Tibial nerve (tissue), 4 donors: Measurements from ENCODE around the gene ADAMTSL1. TPM values are rescaled to one million over a fixed set of nuclear protein-coding genes. Genes with fewer than 3 reads are reported as not detected.

Experiments
- DNase-seq, 2 donors: peaks; one replicate each; pipeline ENCODE4 v3.0.0-alpha.2; 2019; ENCODE audit warnings: low spot score in 2 of 2
- H3K27ac ChIP-seq, 4 donors: fragments of 200-600 bp; sonication (generic) in 3 of 4; one replicate each; pipeline ENCODE4 v1.5.1; 2017 to 2019; ENCODE audit warnings: mild to moderate bottlenecking in 1 of 4
- H3K27me3 ChIP-seq, 2 donors: fragments of 200-600 bp; sonication (generic) in 1 of 2; one replicate each; pipeline versions ENCODE4 v1.5.1 to v1.6.0; 2017 to 2019
- H3K36me3 ChIP-seq, 3 donors: fragments of 200-600 bp; sonication (generic); one replicate each; pipeline ENCODE4 v1.5.1; 2018 to 2019
- H3K4me1 ChIP-seq, 4 donors: fragments of 200-600 bp; sonication (generic) in 3 of 4; one replicate each; pipeline ENCODE4 v1.5.1; 2017 to 2019
- H3K4me3 ChIP-seq, 4 donors: fragments of 200-600 bp; sonication (generic) in 3 of 4; one replicate each; pipeline ENCODE4 v1.5.1; 2017 to 2019; ENCODE audit warnings: mild to moderate bottlenecking in 1 of 4, moderate library complexity in 1 of 4
- H3K9me3 ChIP-seq, 4 donors: fragments of 200-600 bp; sonication (generic) in 3 of 4; one replicate each; pipeline ENCODE4 v1.5.1; 2017 to 2019
- CTCF ChIP-seq, 5 experiments: fragments of 200-600 bp in 3 of 5; fragments of 450-650 bp in 2 of 5; sonication (generic) in 3 of 5; IDR thresholded peaks; one replicate each; pipeline ENCODE4 v1.5.1; 2016 to 2019; ENCODE audit warnings: antibody characterized with exemption in 5 of 5, mild to moderate bottlenecking in 3 of 5, moderate library complexity in 2 of 5
- EP300 ChIP-seq, 2 donors: sonication (generic); formaldehyde crosslinking; IDR thresholded peaks; one replicate each; pipeline ENCODE4 v1.6.1; 2017; ENCODE audit warnings: antibody characterized with exemption in 2 of 2, mild to moderate bottlenecking in 1 of 2
- POLR2A ChIP-seq, 2 donors: fragments of 450-650 bp; IDR thresholded peaks; one replicate each; pipeline ENCODE4 v1.6.1; 2017; ENCODE audit warnings: antibody characterized with exemption in 2 of 2, mild to moderate bottlenecking in 2 of 2, moderate library complexity in 2 of 2
- WGBS, 2 donors: methylation state at CpG; one replicate each; pipeline ENCODE4 v1.1.5; 2018; 5-methylcytosine and 5-hydroxymethylcytosine counted together
- total RNA-seq, 4 donors: library from RNA; depleted of rRNA; stranded (reverse); fragments of >200 nt; gene quantifications; one replicate each; pipeline ENCODE4 v1.1.0, GENCODE V29; 2016

Gene ADAMTSL1
- total RNA-seq, 4 donors from 2014 or later, result 11.9 to 27.1 (median 21.3) TPM

GRCh38 chr9:18730241-18730640, 256.3 kb downstream of the ADAMTSL1 start:
- WGBS, 2 donors, result 72 to 74% methylated on average over 3 of the region's 3 CpGs
- no peak for TF ChIP-seq EP300 (IDR thresholded peaks at IDR 0.05)
- no peak for TF ChIP-seq CTCF (IDR thresholded peaks at IDR 0.05)

GRCh38 chr9:18739127-18739526, 265.2 kb downstream of the ADAMTSL1 start:
- H3K4me1 ChIP-seq, result peaks cover 0 to 21% (median 0%) of the 10 kb centered on the region in 4 donors
- H3K36me3 ChIP-seq, result no peaks in the 10 kb centered on the region
- H3K9me3 ChIP-seq, result no peaks in the 10 kb centered on the region
- no peak for DNase-seq
- no peak for TF ChIP-seq EP300 (IDR thresholded peaks at IDR 0.05)
- TF ChIP-seq POLR2A (IDR thresholded peaks at IDR 0.05), result no peak
- no peak for TF ChIP-seq CTCF (IDR thresholded peaks at IDR 0.05)
- H3K4me3 ChIP-seq, result no peak overlapping the region
- H3K27me3 ChIP-seq, result no peaks in the 10 kb centered on the region
- H3K27ac ChIP-seq, result no peak overlapping the region

More at GRCh38 chr9:18730241-18730640, 256.3 kb downstream of the ADAMTSL1 start:
- H3K4me3 ChIP-seq, result no peak overlapping the region
- H3K27me3 ChIP-seq, result no peaks in the 10 kb centered on the region
- no peaks in the 10 kb centered on the region for H3K9me3 ChIP-seq
- no peak overlapping the region for H3K27ac ChIP-seq
- no peaks in the 10 kb centered on the region for H3K36me3 ChIP-seq
- peaks cover 0 to 21% (median 0%) of the 10 kb centered on the region in 4 donors for H3K4me1 ChIP-seq
- DNase-seq, result no peak

- no peak for DNase-seq
- Histone ChIP-seq H3K36me3 (no peaks in the 10 kb centered on the region), H3K9me3 (no peaks in the 10 kb centered on the region), H3K4me1 (peaks cover 0 to 23% (median 0%) of the 10 kb centered on the region in 4 donors), H3K27ac (no peak overlapping the region), H3K27me3 (no peaks in the 10 kb centered on the region), H3K4me3 (no peak overlapping the region)
- WGBS, 2 donors, result 78 to 81% methylated on average over 5 of the region's 5 CpGs
- TF ChIP-seq CTCF (IDR thresholded peaks at IDR 0.05) (no peak), POLR2A (IDR thresholded peaks at IDR 0.05) (no peak), EP300 (IDR thresholded peaks at IDR 0.05) (no peak)
Observed at GRCh38 chr9:18739641-18740318, 265.8 kb downstream of the ADAMTSL1 start.

GRCh38 chr9:18741359-18741758, 267.4 kb downstream of the ADAMTSL1 start:
- TF ChIP-seq POLR2A (IDR thresholded peaks at IDR 0.05), result no peak
- TF ChIP-seq CTCF (IDR thresholded peaks at IDR 0.05), result no peak
- no peak for TF ChIP-seq EP300 (IDR thresholded peaks at IDR 0.05)
- no peak overlapping the region for H3K4me3 ChIP-seq
- H3K36me3 ChIP-seq, result no peaks in the 10 kb centered on the region
- DNase-seq, result no peak
- WGBS, 2 donors, result 76 to 82% methylated on average over 1 of the region's 1 CpG
- peaks cover 0 to 31% (median 6%) of the 10 kb centered on the region in 4 donors for H3K4me1 ChIP-seq
- H3K27me3 ChIP-seq, result no peaks in the 10 kb centered on the region
- H3K27ac ChIP-seq, result no peak overlapping the region
- no peaks in the 10 kb centered on the region for H3K9me3 ChIP-seq

- Histone ChIP-seq H3K36me3 (no peaks in the 10 kb centered on the region), H3K27ac (no peak overlapping the region), H3K9me3 (no peaks in the 10 kb centered on the region), H3K4me1 (peaks cover 0 to 37% (median 9%) of the 10 kb centered on the region in 4 donors), H3K27me3 (no peaks in the 10 kb centered on the region), H3K4me3 (no peak overlapping the region)
- 100% methylated on average over 1 of the region's 1 CpG for WGBS, 2 donors
- no peak for TF ChIP-seq POLR2A (IDR thresholded peaks at IDR 0.05)
- no peak for TF ChIP-seq CTCF (IDR thresholded peaks at IDR 0.05)
- no peak for TF ChIP-seq EP300 (IDR thresholded peaks at IDR 0.05)
- no peak for DNase-seq
Observed at GRCh38 chr9:18741945-18742344, 268.0 kb downstream of the ADAMTSL1 start.
